HG02759 (cell line): Measurements from ENCODE around the gene CD19.
"Not testable (repeated sequence)": the region's sequence is repeated elsewhere in the genome, so short reads cannot be mapped to it uniquely, and the experiment has no call there.

Experiments used
- ATAC-seq: cut with Tn5 transposase; IDR thresholded peaks from one replicate; pipeline ENCODE4 v1.9.1; 2021; ENCODE audit warnings: mild to moderate bottlenecking, moderate library complexity; ENCODE audit not compliant: unreplicated experiment

The CD19 gene

GRCh38 chr16:28931801-28932225 lies at the start of gene CD19:
Gene CD19, plus strand, starts transcription at chr16:28931971. Its CDS starts 30 bp downstream, at chr16:28932001.
- ATAC-seq, result peak; percentile 51

GRCh38 chr16:28882551-28883160 lies 49.1 kb upstream of the CD19 start:
- ATAC-seq, result no peak

- no peak for ATAC-seq
These were observed 48.4 kb upstream of the CD19 start for GRCh38 chr16:28883221-28883996.

- no peak for ATAC-seq
These were observed 47.7 kb upstream of the CD19 start for GRCh38 chr16:28884045-28884444.

GRCh38 chr16:28886945-28887344 lies 44.8 kb upstream of the CD19 start:
- no peak for ATAC-seq

GRCh38 chr16:28890355-28890754 lies 41.4 kb upstream of the CD19 start:
- ATAC-seq, result not testable (repeated sequence)

GRCh38 chr16:28891964-28892890 lies 39.5 kb upstream of the CD19 start:
- no peak for ATAC-seq

- no peak for ATAC-seq
These were observed 38.5 kb upstream of the CD19 start for GRCh38 chr16:28893291-28893690.

GRCh38 chr16:28895609-28896008 lies 36.2 kb upstream of the CD19 start:
- no peak for ATAC-seq

GRCh38 chr16:28897826-28898225 lies 33.9 kb upstream of the CD19 start:
- ATAC-seq, result no peak

- no peak for ATAC-seq
These were observed 33.5 kb upstream of the CD19 start for GRCh38 chr16:28898266-28898665.

- ATAC-seq, result no peak
These were observed 32.8 kb upstream of the CD19 start for GRCh38 chr16:28898942-28899341.

GRCh38 chr16:28899882-28900590 lies 31.7 kb upstream of the CD19 start:
- ATAC-seq, result no peak

GRCh38 chr16:28900601-28901000 lies 31.2 kb upstream of the CD19 start:
- no peak for ATAC-seq

GRCh38 chr16:28901862-28902261 lies 29.9 kb upstream of the CD19 start:
- ATAC-seq, result no peak

GRCh38 chr16:28902909-28903308 lies 28.9 kb upstream of the CD19 start:
- no peak for ATAC-seq

- ATAC-seq, result no peak
These were observed 28.3 kb upstream of the CD19 start for GRCh38 chr16:28903344-28904042.

GRCh38 chr16:28904363-28904762 lies 27.4 kb upstream of the CD19 start:
- no peak for ATAC-seq

- ATAC-seq, result no peak
These were observed 26.9 kb upstream of the CD19 start for GRCh38 chr16:28904828-28905227.

- no peak for ATAC-seq
These were observed 26.5 kb upstream of the CD19 start for GRCh38 chr16:28905229-28905754.
